DOHH2 (cell line): ENCODE results near the gene FBXO48.

Source experiments
- CTCF ChIP-seq: fragments of 200-600 bp; sonication (generic); IDR thresholded peaks from one replicate; pipeline ENCODE4 v1.5.1; 2014; ENCODE audit warnings: antibody characterized with exemption, mild to moderate bottlenecking, low read depth, low read length; ENCODE audit not compliant: poor library complexity, severe bottlenecking
- EZH2phosphoT487 ChIP-seq: fragments of 200-600 bp; sonication (generic); IDR thresholded peaks from 2 replicates; pipeline ENCODE4 v1.6.1; 2017; ENCODE audit warnings: borderline replicate concordance, mild to moderate bottlenecking, antibody characterized with exemption, low read length, moderate library complexity, mixed read lengths

- no peak for TF ChIP-seq CTCF
- no peak for TF ChIP-seq EZH2phosphoT487
These were observed 32.0 kb upstream of the FBXO48 start for GRCh38 chr2:68499133-68499532.
